ENCODE data around the gene EIF4G3.

The EIF4G3 gene

GRCh38 chr1:20962576-20963258, 214.0 kb downstream of the EIF4G3 start:
- ChIA-PET CTCF (interaction anchor here (0.5 kb wide), 1 partner anchor 71 kb away, joined by 5 read pairs; no protein-coding TSS in a partner anchor), POLR2A (ENCODE audit: low non-redundant PET) (interaction anchor here (0.7 kb wide), 1 partner anchor 239 kb away, joined by 4 read pairs; no protein-coding TSS in a partner anchor)
- TF ChIP-seq CTCF (conservative IDR thresholded peaks at IDR 0.05; ENCODE audit: low read depth): no peak
- no peak for DNase-seq (ENCODE audit: low spot score)
- no peak overlapping the region for H3K27ac ChIP-seq

DNA sequence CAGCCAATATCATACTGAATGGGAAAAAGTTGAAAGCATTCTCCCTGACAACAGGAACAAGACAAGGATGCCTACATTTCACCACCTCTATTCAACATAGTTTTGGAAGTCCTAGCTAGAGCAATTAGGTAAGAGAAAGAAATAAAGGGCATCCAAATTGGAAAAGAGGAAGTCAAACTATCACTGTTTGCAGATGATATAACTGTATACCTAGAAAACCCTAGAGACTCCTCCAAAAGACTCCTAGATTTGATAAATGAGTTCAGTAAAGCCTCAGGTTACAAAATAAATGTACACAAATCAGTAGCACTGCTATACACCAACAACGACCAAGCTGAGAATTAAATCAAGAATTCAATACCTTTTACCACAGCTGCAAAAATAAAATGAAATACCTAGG, 218.3 kb downstream of the EIF4G3 start:
- ChIA-PET CTCF (no interaction called here), POLR2A (ENCODE audit: low non-redundant PET) (no interaction called here)
- H3K27ac ChIP-seq: no peak overlapping the region
- no peak for TF ChIP-seq CTCF (conservative IDR thresholded peaks at IDR 0.05; ENCODE audit: low read depth)
- no peak for DNase-seq (ENCODE audit: low spot score)

GRCh38 chr1:20956272-20956671, 220.4 kb downstream of the EIF4G3 start:
- POLR2A ChIA-PET (ENCODE audit: low non-redundant PET): no interaction called here
- no peak for TF ChIP-seq CTCF (conservative IDR thresholded peaks at IDR 0.05; ENCODE audit: low read depth)
- no peak overlapping the region for H3K27ac ChIP-seq
- no peak for DNase-seq (ENCODE audit: low spot score)
- CTCF ChIA-PET: interaction anchor here (0.7 kb wide), 1 partner anchor 377 kb away, joined by 4 read pairs; no protein-coding TSS in a partner anchor

DNA sequence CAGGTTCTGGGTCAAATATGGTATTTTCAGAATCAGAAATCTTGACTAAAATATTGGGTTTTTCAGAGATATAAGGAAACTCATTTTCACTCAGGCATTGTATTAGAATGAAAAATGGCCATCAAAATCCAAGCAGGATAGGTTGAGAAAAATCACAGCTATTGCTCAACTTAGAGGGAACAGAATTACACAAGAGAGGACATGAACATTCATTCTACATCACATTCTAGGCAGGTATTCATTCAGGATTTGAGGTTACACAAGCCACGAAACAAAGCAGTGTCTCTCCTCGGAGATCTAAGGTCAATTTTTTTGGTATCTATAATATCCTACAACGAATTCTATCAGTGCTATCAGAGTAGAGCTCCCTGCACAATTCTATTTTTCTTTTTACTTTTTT, 226.0 kb downstream of the EIF4G3 start:
- TF ChIP-seq CTCF (conservative IDR thresholded peaks at IDR 0.05; ENCODE audit: low read depth): no peak
- ChIA-PET CTCF (no interaction called here), POLR2A (ENCODE audit: low non-redundant PET) (no interaction called here)
- DNase-seq (ENCODE audit: low spot score): no peak
- no peak overlapping the region for H3K27ac ChIP-seq

GRCh38 chr1:20949871-20950590, 226.7 kb downstream of the EIF4G3 start:
- no peak for DNase-seq (ENCODE audit: low spot score)
- no peak overlapping the region for H3K27ac ChIP-seq
- TF ChIP-seq CTCF (conservative IDR thresholded peaks at IDR 0.05; ENCODE audit: low read depth): no peak
- ChIA-PET CTCF (interaction anchor here (0.6 to 0.7 kb wide), 2 partner anchors 25 to 49 kb away, joined by 4 to 9 read pairs; no protein-coding TSS in a partner anchor), POLR2A (ENCODE audit: low non-redundant PET) (no interaction called here)

DNA sequence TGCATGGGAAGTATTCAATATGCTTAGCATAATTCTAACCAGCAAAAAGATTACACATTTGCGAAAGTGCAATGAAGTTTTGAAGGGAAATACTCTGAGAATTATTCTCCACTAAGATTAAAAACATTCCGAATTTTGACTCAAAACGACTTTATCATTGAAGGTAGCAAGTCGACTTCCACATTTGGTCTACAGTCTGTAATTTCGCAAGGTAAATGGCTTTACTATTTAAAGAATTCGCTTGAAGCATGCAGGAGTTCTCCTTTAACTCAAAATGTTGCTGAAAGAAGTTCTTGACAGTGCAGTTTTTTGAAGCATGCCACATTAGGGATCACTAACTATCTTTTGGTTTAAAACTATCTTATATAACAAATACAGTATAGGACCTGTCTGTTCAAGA, 228.6 kb downstream of the EIF4G3 start:
- no peak for DNase-seq (ENCODE audit: low spot score)
- POLR2A ChIA-PET (ENCODE audit: low non-redundant PET): no interaction called here
- H3K27ac ChIP-seq: no peak overlapping the region
- TF ChIP-seq CTCF (conservative IDR thresholded peaks at IDR 0.05; ENCODE audit: low read depth): no peak
- CTCF ChIA-PET: no interaction called here
